ENCODE measurements around the gene MRPL50.

The MRPL50 gene

GRCh38 chr9:101434998-101435397 is 36.6 kb upstream of the MRPL50 start:
- TF ChIP-seq, protein P1, sequence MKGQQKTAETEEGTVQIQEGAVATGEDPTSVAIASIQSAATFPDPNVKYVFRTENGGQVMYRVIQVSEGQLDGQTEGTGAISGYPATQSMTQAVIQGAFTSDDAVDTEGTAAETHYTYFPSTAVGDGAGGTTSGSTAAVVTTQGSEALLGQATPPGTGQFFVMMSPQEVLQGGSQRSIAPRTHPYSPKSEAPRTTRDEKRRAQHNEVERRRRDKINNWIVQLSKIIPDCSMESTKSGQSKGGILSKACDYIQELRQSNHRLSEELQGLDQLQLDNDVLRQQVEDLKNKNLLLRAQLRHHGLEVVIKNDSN (IDR thresholded peaks at IDR 0.05) = no peak
- no peak for TF ChIP-seq ZBTB7A (IDR thresholded peaks at IDR 0.05; ENCODE audit: low read depth)
- TF ChIP-seq TCF12 (IDR thresholded peaks at IDR 0.05; ENCODE audit: low read depth) = no peak
- no peak for TF ChIP-seq NFIC (IDR thresholded peaks at IDR 0.05)
- no peak for TF ChIP-seq EP300 (IDR thresholded peaks at IDR 0.05; ENCODE audit: borderline replicate concordance)
- no peak for TF ChIP-seq CREB1 (IDR thresholded peaks at IDR 0.05; ENCODE audit: low read depth)
- no peak for TF ChIP-seq FOXM1 (IDR thresholded peaks at IDR 0.05; ENCODE audit: borderline replicate concordance, low read depth)
- no peak for TF ChIP-seq TAF1 (IDR thresholded peaks at IDR 0.05; ENCODE audit: low read depth)
- TF ChIP-seq EGR1 (IDR thresholded peaks at IDR 0.05) = no peak
- no peak for TF ChIP-seq MAX (IDR thresholded peaks at IDR 0.05)
- no peak for TF ChIP-seq YY1 (IDR thresholded peaks at IDR 0.05; ENCODE audit: low read depth)
- TF ChIP-seq RAD21 (IDR thresholded peaks at IDR 0.05; ENCODE audit: low read depth) = no peak
- no peak for TF ChIP-seq CEBPB (IDR thresholded peaks at IDR 0.05)
- TF ChIP-seq, protein P2, sequence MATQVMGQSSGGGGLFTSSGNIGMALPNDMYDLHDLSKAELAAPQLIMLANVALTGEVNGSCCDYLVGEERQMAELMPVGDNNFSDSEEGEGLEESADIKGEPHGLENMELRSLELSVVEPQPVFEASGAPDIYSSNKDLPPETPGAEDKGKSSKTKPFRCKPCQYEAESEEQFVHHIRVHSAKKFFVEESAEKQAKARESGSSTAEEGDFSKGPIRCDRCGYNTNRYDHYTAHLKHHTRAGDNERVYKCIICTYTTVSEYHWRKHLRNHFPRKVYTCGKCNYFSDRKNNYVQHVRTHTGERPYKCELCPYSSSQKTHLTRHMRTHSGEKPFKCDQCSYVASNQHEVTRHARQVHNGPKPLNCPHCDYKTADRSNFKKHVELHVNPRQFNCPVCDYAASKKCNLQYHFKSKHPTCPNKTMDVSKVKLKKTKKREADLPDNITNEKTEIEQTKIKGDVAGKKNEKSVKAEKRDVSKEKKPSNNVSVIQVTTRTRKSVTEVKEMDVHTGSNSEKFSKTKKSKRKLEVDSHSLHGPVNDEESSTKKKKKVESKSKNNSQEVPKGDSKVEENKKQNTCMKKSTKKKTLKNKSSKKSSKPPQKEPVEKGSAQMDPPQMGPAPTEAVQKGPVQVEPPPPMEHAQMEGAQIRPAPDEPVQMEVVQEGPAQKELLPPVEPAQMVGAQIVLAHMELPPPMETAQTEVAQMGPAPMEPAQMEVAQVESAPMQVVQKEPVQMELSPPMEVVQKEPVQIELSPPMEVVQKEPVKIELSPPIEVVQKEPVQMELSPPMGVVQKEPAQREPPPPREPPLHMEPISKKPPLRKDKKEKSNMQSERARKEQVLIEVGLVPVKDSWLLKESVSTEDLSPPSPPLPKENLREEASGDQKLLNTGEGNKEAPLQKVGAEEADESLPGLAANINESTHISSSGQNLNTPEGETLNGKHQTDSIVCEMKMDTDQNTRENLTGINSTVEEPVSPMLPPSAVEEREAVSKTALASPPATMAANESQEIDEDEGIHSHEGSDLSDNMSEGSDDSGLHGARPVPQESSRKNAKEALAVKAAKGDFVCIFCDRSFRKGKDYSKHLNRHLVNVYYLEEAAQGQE (IDR thresholded peaks at IDR 0.05; ENCODE audit: low read depth) = no peak
- no peak for TF ChIP-seq TEAD4 (IDR thresholded peaks at IDR 0.05)

GRCh38 chr9:101433229-101433628 is 34.8 kb upstream of the MRPL50 start:
- TF ChIP-seq NFIC (IDR thresholded peaks at IDR 0.05) (no peak), CREB1 (IDR thresholded peaks at IDR 0.05; ENCODE audit: low read depth) (no peak)

DNA sequence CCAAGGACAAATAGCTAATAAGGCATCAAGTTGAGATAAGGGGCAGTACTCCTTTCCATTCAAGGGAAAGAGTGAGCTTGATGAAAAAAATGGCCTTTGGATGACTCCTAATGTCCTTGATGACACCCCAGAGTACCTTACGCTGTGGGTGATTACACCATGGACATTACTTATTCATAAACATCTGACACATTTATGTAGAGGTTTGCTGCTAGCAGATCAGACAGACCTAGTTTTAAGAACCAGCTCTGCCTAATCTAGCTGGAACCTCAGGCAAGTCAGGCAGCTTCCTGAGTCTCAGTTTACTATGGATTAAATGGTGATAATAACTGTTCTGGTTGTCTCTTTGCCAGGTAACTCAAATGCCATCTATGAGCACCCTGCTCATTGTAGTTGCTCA is 34.3 kb upstream of the MRPL50 start:
- TF ChIP-seq TEAD4 (IDR thresholded peaks at IDR 0.05) (no peak), CEBPB (IDR thresholded peaks at IDR 0.05) (no peak)

DNA sequence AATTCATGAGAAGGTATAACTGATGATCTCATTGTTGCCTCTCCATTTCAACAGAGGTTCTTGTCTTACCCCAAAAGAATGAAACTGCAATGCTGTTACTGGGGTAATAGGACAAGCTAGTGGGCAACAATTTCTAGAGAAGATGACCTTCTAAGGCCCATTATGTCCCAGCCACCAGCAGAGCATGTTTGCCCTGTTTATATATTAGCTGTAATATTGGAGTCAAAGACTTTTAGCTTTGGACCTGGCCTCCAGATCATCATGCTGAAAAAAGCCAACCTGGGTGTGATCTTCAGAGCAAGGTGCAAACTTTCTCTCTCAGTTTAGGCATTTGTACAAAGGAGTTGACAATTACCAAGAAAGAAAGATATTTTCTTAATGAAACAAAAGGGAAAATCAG is 33.8 kb upstream of the MRPL50 start:
- TF ChIP-seq TAF1 (IDR thresholded peaks at IDR 0.05; ENCODE audit: low read depth) (no peak), CREB1 (IDR thresholded peaks at IDR 0.05; ENCODE audit: low read depth) (no peak), FOXM1 (IDR thresholded peaks at IDR 0.05; ENCODE audit: borderline replicate concordance, low read depth) (no peak), TCF12 (IDR thresholded peaks at IDR 0.05; ENCODE audit: low read depth) (no peak), ZBTB7A (IDR thresholded peaks at IDR 0.05; ENCODE audit: low read depth) (no peak), RAD21 (IDR thresholded peaks at IDR 0.05; ENCODE audit: low read depth) (no peak), NFIC (IDR thresholded peaks at IDR 0.05) (no peak), YY1 (IDR thresholded peaks at IDR 0.05; ENCODE audit: low read depth) (no peak), CEBPB (IDR thresholded peaks at IDR 0.05) (no peak), TEAD4 (IDR thresholded peaks at IDR 0.05) (no peak), MAX (IDR thresholded peaks at IDR 0.05) (no peak), EP300 (IDR thresholded peaks at IDR 0.05; ENCODE audit: borderline replicate concordance) (no peak), EGR1 (IDR thresholded peaks at IDR 0.05) (no peak)
- TF ChIP-seq, protein P2 (IDR thresholded peaks at IDR 0.05; ENCODE audit: low read depth) = no peak
- TF ChIP-seq, protein P1 (IDR thresholded peaks at IDR 0.05) = no peak

- TF ChIP-seq TCF12 (IDR thresholded peaks at IDR 0.05; ENCODE audit: low read depth) = no peak
- TF ChIP-seq CREB1 (IDR thresholded peaks at IDR 0.05; ENCODE audit: low read depth) = no peak
- TF ChIP-seq RAD21 (IDR thresholded peaks at IDR 0.05; ENCODE audit: low read depth) = no peak
These were observed 31.3 kb upstream of the MRPL50 start for GRCh38 chr9:101429736-101430135.

DNA sequence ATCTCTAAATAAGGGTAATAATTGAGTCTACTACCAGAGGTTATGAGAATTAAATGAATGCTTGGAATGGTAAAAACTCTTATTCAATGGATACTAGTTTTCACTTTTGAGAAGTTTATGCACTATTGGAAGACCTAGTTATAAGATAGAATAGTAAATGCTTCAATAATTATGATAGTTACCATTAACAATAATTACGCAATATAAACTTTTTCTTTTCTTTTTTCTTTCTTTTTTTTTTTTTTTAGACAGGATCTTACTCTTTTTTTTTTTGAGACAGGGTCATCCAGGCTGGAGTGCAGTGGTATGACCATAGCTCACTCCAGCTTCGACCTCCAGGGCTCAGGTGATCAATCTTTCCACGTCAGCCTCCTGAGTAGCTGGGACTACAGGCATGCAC is 30.5 kb upstream of the MRPL50 start:
- TF ChIP-seq, protein P2 (IDR thresholded peaks at IDR 0.05; ENCODE audit: low read depth) = no peak
- no peak for TF ChIP-seq MAX (IDR thresholded peaks at IDR 0.05)
- no peak for TF ChIP-seq ZBTB7A (IDR thresholded peaks at IDR 0.05; ENCODE audit: low read depth)
- TF ChIP-seq EGR1 (IDR thresholded peaks at IDR 0.05) = no peak
- no peak for TF ChIP-seq TAF1 (IDR thresholded peaks at IDR 0.05; ENCODE audit: low read depth)
- TF ChIP-seq TCF12 (IDR thresholded peaks at IDR 0.05; ENCODE audit: low read depth) = no peak
- no peak for TF ChIP-seq CEBPB (IDR thresholded peaks at IDR 0.05)
- no peak for TF ChIP-seq EP300 (IDR thresholded peaks at IDR 0.05; ENCODE audit: borderline replicate concordance)
- no peak for TF ChIP-seq CREB1 (IDR thresholded peaks at IDR 0.05; ENCODE audit: low read depth)
- TF ChIP-seq, protein P1 (IDR thresholded peaks at IDR 0.05) = no peak
- TF ChIP-seq NFIC (IDR thresholded peaks at IDR 0.05) = no peak
